Thymus (tissue), 11 donors: Measurements from ENCODE around the gene TSC22D4. TPM values are rescaled to one million over a fixed set of nuclear protein-coding genes. Genes with fewer than 3 reads are reported as not detected.

Experiments used
- DNase-seq, 9 donors: peaks; one replicate each; pipeline ENCODE4 v3.0.0-alpha.2; 2013; ENCODE audit warnings: low spot score in 9 of 9, low read depth in 6 of 9, missing footprints in 1 of 9
- H3K27ac ChIP-seq, 2 donors: one replicate each; pipeline ENCODE4 v1.5.1; 2013; ENCODE audit warnings: control low read depth in 1 of 2, low read depth in 1 of 2, low read length in 1 of 2, mild to moderate bottlenecking in 1 of 2, moderate library complexity in 1 of 2
- H3K27me3 ChIP-seq, 2 donors: one replicate each; pipeline ENCODE4 v1.5.1; 2013; ENCODE audit warnings: low read length in 1 of 2; ENCODE audit not compliant: control insufficient read depth in 2 of 2, insufficient read depth in 1 of 2
- H3K36me3 ChIP-seq, 2 donors: one replicate each; pipeline ENCODE4 v1.5.1; 2013; ENCODE audit warnings: low read length in 1 of 2, mild to moderate bottlenecking in 1 of 2, moderate library complexity in 1 of 2; ENCODE audit not compliant: control insufficient read depth in 2 of 2, insufficient read depth in 2 of 2
- H3K4me1 ChIP-seq, 2 donors: one replicate each; pipeline ENCODE4 v1.5.1; 2013; ENCODE audit warnings: low read length in 2 of 2; ENCODE audit not compliant: control insufficient read depth in 2 of 2, insufficient read depth in 2 of 2
- H3K4me3 ChIP-seq, 2 donors: one replicate each; pipeline ENCODE4 v1.5.1; 2013; ENCODE audit warnings: low read length in 2 of 2, control low read depth in 1 of 2, mild to moderate bottlenecking in 1 of 2
- H3K9me3 ChIP-seq, 2 donors: one replicate each; pipeline ENCODE4 v1.5.1; 2013; ENCODE audit warnings: low read length in 1 of 2, mild to moderate bottlenecking in 1 of 2; ENCODE audit not compliant: control insufficient read depth in 2 of 2, insufficient read depth in 1 of 2
- WGBS: extraction: QIAGEN DNeasy Blood & Tissue Kit; methylation state at CpG from one replicate; pipeline ENCODE4 v1.1.7; 2013; 5-methylcytosine and 5-hydroxymethylcytosine counted together
- polyA plus RNA-seq: library from polyadenylated mRNA; stranded (reverse); fragments of 200-250 nt; gene quantifications from one replicate; pipeline ENCODE4 v1.2.3, GENCODE V29; 2013
- total RNA-seq: library from RNA; stranded (reverse); fragments of 120-200 nt; gene quantifications from one replicate; pipeline ENCODE4 v1.2.4, GENCODE V29; 2013
- donor health status: healthy.

Gene TSC22D4
- total and polyA plus RNA-seq, 2 donors: 37.4 to 67.7 TPM

DNA sequence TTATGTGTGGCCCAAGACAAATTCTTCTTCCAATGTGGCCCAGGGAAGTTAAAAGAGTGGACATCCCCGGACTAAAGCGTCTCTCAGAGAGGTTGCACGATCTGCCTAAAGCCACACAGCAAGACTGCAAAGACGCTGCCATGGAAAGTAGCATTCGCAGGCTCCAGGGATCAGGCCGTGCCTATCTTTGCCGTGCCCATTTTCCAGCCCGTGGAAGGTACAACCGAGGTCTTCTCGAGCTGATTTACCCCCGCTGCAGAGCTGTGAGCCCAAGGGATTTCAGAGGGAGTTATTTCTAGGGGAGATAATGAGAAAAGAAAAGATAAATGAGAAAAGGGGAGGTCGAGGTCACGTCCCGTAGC is 3.7 kb upstream of the TSC22D4 start:
- peaks cover 0 to 12% of the 10 kb centered on the region in 2 donors for H3K27me3 ChIP-seq
- H3K4me1 ChIP-seq: peaks cover 10 to 20% of the 10 kb centered on the region in 2 donors
- H3K27ac ChIP-seq: no peak overlapping the region
- WGBS: 57% methylated on average over 14 of the region's 14 CpGs
- peak overlapping the region; percentile 25 to 71 for H3K4me3 ChIP-seq
- H3K9me3 ChIP-seq: no peaks in the 10 kb centered on the region
- no peaks in the 10 kb centered on the region for H3K36me3 ChIP-seq
- DNase-seq: no peak

GRCh38 chr7:100481466-100481865 is 2.5 kb upstream of the TSC22D4 start:
- peaks cover 4 to 10% of the 10 kb centered on the region in 2 donors for H3K36me3 ChIP-seq
- no peak overlapping the region for H3K4me3 ChIP-seq
- DNase-seq: no peak
- peaks cover 0 to 12% of the 10 kb centered on the region in 2 donors for H3K27me3 ChIP-seq
- peaks cover 14 to 32% of the 10 kb centered on the region in 2 donors for H3K4me1 ChIP-seq
- no peak overlapping the region for H3K27ac ChIP-seq
- WGBS: 98% methylated on average over 1 of the region's 1 CpG
- peaks cover 0 to 2% of the 10 kb centered on the region in 2 donors for H3K9me3 ChIP-seq

DNA sequence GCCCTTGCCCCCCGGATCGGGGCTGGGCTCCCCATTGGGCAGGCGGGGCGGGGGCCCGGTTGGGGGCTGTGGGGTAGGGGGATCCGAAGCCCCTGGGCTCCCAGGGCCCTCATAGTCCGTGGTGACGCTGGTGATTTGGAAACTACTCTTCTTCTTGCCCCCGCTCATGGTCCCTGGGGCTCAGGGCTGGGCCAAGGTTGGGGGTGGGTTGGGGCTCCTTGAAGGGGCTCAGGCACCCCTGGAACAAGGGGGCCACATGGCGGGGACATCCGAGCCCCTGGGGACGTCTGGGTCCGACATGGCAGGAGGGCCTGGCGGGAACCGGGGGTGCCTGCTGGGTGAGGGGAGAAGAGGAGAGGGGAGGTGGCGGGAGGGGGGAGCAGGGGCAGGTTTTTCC is 1.1 kb downstream of the TSC22D4 start:
- Histone ChIP-seq H3K36me3 (peaks cover 33 to 41% of the 10 kb centered on the region in 2 donors), H3K9me3 (peaks cover 0 to 2% of the 10 kb centered on the region in 2 donors), H3K27ac (peak overlapping the region; percentile 6 to 97), H3K27me3 (peaks cover 0 to 3% of the 10 kb centered on the region in 2 donors), H3K4me1 (peaks cover 22 to 52% of the 10 kb centered on the region in 2 donors), H3K4me3 (peak overlapping the region; percentile 97 to 100)
- 1% methylated on average over 16 of the region's 16 CpGs for WGBS
- DNase-seq: peak in 1 of 9 donors; percentile 32

DNA sequence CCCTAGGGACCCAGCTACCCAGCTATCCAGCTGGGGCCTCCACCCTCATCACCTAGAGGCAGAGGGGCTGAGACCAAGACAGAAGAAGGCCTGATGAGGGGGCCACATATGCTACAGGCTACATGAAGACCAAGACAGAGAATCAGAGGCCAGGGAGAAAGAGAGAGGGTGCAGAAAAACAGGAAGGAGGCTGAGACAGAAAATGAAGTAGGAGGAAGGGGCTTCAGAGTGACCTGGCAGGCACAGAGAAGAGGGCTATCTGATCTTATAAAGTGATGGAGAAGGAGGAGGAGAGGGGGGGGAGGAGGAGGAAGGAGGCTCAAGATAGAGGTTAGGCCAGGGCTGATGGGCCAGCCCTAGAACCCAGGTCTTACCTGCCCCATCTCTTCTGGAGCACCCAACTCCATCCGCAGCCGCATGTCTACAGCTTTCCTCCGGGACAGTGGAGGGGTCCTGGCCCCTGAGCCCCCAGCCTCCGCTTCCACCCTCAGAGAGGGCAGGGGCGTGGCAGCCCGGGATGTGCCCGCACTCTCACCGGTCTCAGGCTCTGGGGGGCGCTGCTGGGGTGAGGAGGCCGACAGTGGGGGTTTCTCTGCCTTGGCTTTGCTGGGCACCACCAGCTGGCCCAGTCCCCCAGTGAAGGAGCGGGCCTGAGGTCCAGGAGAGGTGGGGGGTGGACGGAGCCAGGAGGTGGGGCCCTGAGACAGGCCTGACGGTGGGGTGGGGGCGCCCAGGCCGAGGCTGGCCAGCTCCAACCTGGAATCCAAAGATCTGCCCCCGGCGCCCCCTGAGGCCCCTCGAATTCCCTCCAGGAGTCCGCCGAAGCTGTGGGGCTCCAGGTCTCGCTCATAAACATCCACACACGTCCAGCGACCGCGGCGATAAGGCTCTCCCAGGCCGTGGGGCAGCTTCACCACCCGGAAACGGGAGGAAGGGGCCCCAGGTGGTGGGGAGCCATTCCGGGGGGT is 1.8 kb downstream of the TSC22D4 start:
- peaks cover 40 to 47% of the 10 kb centered on the region in 2 donors for H3K36me3 ChIP-seq

DNA sequence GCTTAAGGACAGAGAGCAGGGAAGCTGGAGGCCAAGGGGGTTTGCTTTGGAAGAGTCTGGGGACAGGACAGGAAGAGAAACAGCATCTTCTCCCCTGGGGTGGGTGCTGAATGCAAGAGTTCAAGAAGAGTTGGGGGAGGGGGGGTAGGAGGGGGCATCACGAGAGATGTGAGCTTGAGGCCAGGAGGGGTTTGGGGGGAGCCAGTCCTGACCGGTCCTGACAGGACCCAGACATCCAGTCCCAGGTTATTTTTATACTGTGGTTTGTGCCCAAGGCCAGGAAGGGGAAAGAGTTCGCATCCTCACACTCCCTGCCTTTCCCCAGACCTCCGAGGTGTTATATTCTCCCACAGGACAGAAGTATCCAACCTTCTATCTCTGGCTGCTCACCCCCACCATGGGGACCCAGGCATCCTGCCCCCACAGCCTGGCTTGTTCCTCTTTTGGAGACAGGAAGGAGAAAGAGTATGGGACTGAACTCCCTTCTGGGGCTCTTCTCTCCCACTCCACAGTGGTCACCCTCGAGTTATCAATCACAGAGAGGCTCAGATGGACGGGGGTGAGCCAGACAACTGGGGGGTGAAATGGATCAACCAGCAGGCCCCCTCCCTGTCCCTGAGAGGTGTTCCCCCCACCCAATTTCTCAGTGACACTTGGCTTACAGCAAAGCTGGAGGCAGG is 2.8 kb downstream of the TSC22D4 start:
- DNase-seq: peak in 1 of 9 donors; percentile 31
- H3K27ac ChIP-seq: peak overlapping the region in 1 of 2 donors; percentile 32
- 34% methylated on average over 6 of the region's 6 CpGs for WGBS
- H3K36me3 ChIP-seq: peaks cover 48 to 53% of the 10 kb centered on the region in 2 donors
- H3K27me3 ChIP-seq: no peaks in the 10 kb centered on the region
- peak overlapping the region; percentile 97 to 100 for H3K4me3 ChIP-seq
- peaks cover 19 to 50% of the 10 kb centered on the region in 2 donors for H3K4me1 ChIP-seq
- H3K9me3 ChIP-seq: peaks cover 0 to 2% of the 10 kb centered on the region in 2 donors

More for the DNA sequence above, 1.8 kb downstream of the TSC22D4 start:
- Histone ChIP-seq H3K4me1 (peaks cover 19 to 50% of the 10 kb centered on the region in 2 donors), H3K4me3 (peak overlapping the region; percentile 97 to 100), H3K9me3 (peaks cover 0 to 2% of the 10 kb centered on the region in 2 donors), H3K27me3 (no peaks in the 10 kb centered on the region), H3K27ac (peak overlapping the region; percentile 6 to 62)
- DNase-seq: peak in 1 of 9 donors; percentile 67
- WGBS: 13% methylated on average over 30 of the region's 30 CpGs

DNA sequence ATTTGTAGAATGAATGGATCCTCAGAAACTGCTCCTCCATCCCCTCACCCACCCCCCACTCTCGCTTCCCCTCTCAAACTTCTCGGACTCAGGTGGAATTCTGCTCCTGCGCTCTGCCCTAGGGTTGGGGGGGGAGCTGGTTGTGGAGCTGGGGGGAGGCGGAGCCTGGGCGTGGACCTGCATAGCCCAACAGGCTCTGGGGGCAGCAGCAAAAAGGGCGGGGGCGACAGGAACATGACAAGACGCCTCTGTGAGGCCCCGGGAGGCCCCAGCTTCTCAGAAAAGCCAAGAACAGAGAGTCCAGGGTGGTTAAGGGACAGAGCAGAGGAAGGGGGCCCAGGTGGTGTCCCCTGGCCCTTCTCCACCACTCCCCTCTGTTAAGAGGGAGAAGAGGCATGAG is 3.5 kb downstream of the TSC22D4 start:
- no peak overlapping the region for H3K27ac ChIP-seq
- peaks cover 0 to 2% of the 10 kb centered on the region in 2 donors for H3K9me3 ChIP-seq
- H3K4me1 ChIP-seq: peaks cover 19 to 50% of the 10 kb centered on the region in 2 donors
- peak in 1 of 9 donors; percentile 47 for DNase-seq
- H3K36me3 ChIP-seq: peaks cover 53 to 59% of the 10 kb centered on the region in 2 donors
- WGBS: 72% methylated on average over 9 of the region's 9 CpGs
- peak overlapping the region; percentile 97 to 100 for H3K4me3 ChIP-seq
- no peaks in the 10 kb centered on the region for H3K27me3 ChIP-seq

DNA sequence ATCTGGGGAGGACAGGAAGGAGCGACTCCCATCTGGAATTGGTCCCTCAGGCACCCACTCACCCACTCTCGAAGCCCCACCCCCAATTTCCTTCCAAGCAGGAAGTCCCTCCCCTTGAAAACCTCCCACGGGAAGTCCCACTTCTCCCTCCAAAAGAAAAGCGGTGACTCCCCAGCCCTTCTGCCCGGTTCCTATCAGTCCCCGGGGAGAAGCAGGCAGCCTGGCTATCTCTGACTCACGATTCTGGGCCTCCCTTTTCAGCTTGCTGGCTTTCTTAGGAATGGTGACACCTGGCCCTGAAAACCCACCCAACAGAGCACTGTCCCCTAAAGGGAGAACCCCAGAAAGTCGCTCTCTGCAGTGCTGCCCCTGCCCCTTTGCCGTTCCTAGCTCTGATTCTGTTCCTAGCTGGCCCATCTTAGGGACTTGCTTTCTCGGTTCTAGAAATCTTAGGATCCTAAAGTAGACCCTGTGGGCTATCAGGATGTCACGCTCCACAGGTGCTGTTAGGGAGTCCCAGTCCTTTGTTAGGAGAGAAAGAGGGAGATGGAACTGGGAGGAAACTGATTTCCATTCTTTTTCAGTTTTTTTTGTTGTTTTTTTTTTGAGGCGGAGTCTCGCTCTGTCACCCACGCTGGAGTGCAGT is 6.0 kb downstream of the TSC22D4 start:
- H3K27me3 ChIP-seq: no peaks in the 10 kb centered on the region
- WGBS: 79% methylated on average over 14 of the region's 14 CpGs
- H3K27ac ChIP-seq: no peak overlapping the region
- H3K4me3 ChIP-seq: no peak overlapping the region
- H3K36me3 ChIP-seq: peaks cover 61 to 79% of the 10 kb centered on the region in 2 donors
- H3K4me1 ChIP-seq: peaks cover 16 to 53% of the 10 kb centered on the region in 2 donors
- no peak for DNase-seq
- peaks cover 0 to 2% of the 10 kb centered on the region in 2 donors for H3K9me3 ChIP-seq

GRCh38 chr7:100472121-100472851 is 6.7 kb downstream of the TSC22D4 start:
- 94% methylated on average over 16 of the region's 16 CpGs for WGBS
- Histone ChIP-seq H3K27ac (no peak overlapping the region), H3K36me3 (peaks cover 68 to 85% of the 10 kb centered on the region in 2 donors), H3K4me1 (peaks cover 16 to 54% of the 10 kb centered on the region in 2 donors), H3K9me3 (peaks cover 0 to 2% of the 10 kb centered on the region in 2 donors), H3K27me3 (no peaks in the 10 kb centered on the region), H3K4me3 (no peak overlapping the region)
- DNase-seq: no peak
